Pulmonary artery endothelial cell (primary cell): ENCODE measurements around the gene VSX1. TPM values are rescaled to one million over a fixed set of nuclear protein-coding genes. Genes with fewer than 3 reads are reported as not detected.

Experiments used
- DNase-seq: peaks from one replicate; pipeline ENCODE4 v3.0.0-alpha.2; 2011; ENCODE audit warnings: low read depth, low spot score
- total RNA-seq: library from RNA; depleted of rRNA; stranded (reverse); fragments of >200 nt; gene quantifications from 2 replicates; pipeline ENCODE4 v1.2.3, GENCODE V29; 2014

Gene VSX1
- total RNA-seq, 1 donor from 2014 or later = not detected

GRCh38 chr20:25087186-25087929 is 5.4 kb upstream of the VSX1 start:
- no peak for DNase-seq

GRCh38 chr20:25085756-25086495 is 4.0 kb upstream of the VSX1 start:
- no peak for DNase-seq

- DNase-seq = no peak
Observed at GRCh38 chr20:25084626-25085187, 2.8 kb upstream of the VSX1 start.

- DNase-seq = no peak
Observed at GRCh38 chr20:25083773-25084625, 2.1 kb upstream of the VSX1 start.

GRCh38 chr20:25083141-25083772 is 1.3 kb upstream of the VSX1 start:
- DNase-seq = no peak

GRCh38 chr20:25082498-25082873 is 545 bp upstream of the VSX1 start:
- DNase-seq = no peak

- no peak for DNase-seq
Observed at GRCh38 chr20:25081065-25081729, 744 bp downstream of the VSX1 start.

GRCh38 chr20:25079171-25079570 is 2.8 kb downstream of the VSX1 start:
- DNase-seq = no peak

GRCh38 chr20:25078662-25079061 is 3.3 kb downstream of the VSX1 start:
- DNase-seq = no peak

- DNase-seq = no peak
Observed at GRCh38 chr20:25077610-25078169, 4.3 kb downstream of the VSX1 start.

- DNase-seq = no peak
Observed at GRCh38 chr20:25076731-25077609, 5.0 kb downstream of the VSX1 start.

GRCh38 chr20:25076201-25076600 is 5.7 kb downstream of the VSX1 start:
- DNase-seq = no peak

GRCh38 chr20:25073544-25073943 is 8.4 kb downstream of the VSX1 start:
- no peak for DNase-seq

GRCh38 chr20:25072226-25072811 is 9.6 kb downstream of the VSX1 start:
- DNase-seq = no peak

- DNase-seq = no peak
Observed at GRCh38 chr20:25071734-25072133, 10.2 kb downstream of the VSX1 start.

GRCh38 chr20:25070821-25071473 is 11.0 kb downstream of the VSX1 start:
- DNase-seq = no peak

GRCh38 chr20:25067102-25067987 is 14.6 kb downstream of the VSX1 start:
- no peak for DNase-seq
